Dermis blood vessel endothelial cell (primary cell): ENCODE results near the gene MAZ. TPM values are rescaled to one million over a fixed set of nuclear protein-coding genes. Genes with fewer than 3 reads are reported as not detected.
"Not testable (repeated sequence)": the region's sequence is repeated elsewhere in the genome, so short reads cannot be mapped to it uniquely, and the experiment has no call there.

Experiments
- DNase-seq: peaks from one replicate; pipeline ENCODE4 v3.0.0; 2010
- total RNA-seq: library from RNA; depleted of rRNA; stranded (reverse); fragments of >200 nt; gene quantifications from 2 replicates; pipeline ENCODE4 v1.2.3, GENCODE V29; 2014

Gene MAZ
- total RNA-seq = 130 and 265 TPM in 2 replicates

DNA sequence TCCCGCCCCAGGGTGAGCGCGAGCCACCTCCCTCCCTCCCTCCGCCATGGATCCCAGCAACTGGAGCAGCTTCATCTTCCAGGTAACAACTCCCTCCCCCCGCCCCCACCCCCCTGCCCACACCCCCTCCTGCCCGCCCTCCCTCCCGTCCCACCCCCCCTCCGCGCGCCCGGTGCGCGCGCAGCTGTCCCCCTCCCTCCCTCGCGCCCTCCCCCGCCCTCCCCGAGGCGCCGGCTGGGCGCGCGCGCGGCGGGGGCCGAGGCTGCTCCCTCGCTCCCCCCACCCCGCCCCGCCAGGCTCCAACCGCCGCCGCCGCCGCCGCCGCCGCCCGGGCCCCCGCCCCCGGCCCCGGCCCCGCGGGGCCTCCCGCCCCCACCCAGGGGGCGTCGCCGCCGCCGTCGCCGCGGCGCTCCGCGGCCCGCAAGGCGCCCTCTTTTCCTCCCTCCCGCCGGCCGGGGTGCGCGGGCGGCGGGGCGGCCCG is at the start of gene MAZ:
Gene MAZ (plus strand): TSS at position 431 of the 481 bp plus-strand sequence. CDS start 173 bp downstream, outside the sequence.
- DNase-seq = no peak

GRCh38 chr16:29756654-29757053 is 49.7 kb upstream of the MAZ start:
- DNase-seq = no peak

DNA sequence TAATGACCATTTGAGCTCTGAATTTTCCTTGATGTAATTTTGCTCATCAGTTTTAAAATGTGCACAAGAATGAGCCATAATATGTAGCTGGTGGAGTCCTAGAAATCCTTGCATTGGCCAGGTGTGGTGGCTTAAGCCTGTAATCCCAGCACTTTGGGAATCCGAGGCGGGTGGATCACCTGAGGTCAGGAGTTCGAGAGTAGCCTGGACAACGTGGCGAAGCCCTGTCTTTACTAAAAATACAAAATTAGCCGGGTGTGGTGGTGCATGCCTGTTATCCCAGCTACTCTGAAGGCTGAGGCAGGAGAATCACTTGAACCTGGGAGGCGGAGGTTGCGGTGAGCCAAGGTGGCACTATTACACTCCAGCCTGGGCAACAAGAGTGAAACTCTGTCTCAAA is 49.2 kb upstream of the MAZ start:
- not testable (repeated sequence) for DNase-seq

- no peak for DNase-seq
Measured at GRCh38 chr16:29757950-29758466, 48.3 kb upstream of the MAZ start.

DNA sequence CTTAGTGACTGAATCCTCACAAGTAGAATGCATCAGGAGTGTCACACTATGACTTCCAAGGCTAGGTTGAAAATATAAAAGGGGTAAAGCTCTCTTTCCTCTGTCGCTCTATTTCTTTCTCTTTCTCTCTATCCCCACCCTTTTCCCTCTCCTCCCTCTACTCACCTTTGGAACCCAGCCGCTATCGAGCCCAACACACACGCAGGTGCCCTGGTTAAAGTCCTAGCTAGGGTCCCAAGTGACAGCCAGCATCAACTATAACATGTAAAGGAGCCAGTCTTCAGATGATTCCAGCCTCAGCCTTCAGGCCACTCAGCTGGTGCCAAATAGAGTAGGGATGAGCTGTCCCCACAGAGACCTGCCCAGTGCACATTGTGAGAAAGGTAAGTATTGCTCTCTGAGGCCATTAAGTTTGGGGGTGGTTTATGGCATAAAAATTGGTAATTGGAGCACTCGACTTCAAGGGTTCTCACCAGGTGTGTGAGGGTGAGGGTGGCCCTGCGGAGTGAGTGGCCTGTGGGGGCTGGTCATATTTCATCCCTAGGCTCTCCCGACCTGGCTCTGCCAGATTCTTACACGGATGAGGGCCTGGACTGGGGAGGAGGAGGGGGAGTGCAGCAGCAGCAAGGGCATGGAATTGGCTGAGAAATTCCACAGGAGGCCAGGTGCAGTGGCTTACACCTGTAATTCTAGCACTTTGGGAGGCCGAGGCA is 45.6 kb upstream of the MAZ start:
- no peak for DNase-seq

- not testable (repeated sequence) for DNase-seq
Measured at GRCh38 chr16:29761280-29761651, 45.1 kb upstream of the MAZ start.

- DNase-seq = no peak
Measured at GRCh38 chr16:29761882-29762281, 44.4 kb upstream of the MAZ start.

DNA sequence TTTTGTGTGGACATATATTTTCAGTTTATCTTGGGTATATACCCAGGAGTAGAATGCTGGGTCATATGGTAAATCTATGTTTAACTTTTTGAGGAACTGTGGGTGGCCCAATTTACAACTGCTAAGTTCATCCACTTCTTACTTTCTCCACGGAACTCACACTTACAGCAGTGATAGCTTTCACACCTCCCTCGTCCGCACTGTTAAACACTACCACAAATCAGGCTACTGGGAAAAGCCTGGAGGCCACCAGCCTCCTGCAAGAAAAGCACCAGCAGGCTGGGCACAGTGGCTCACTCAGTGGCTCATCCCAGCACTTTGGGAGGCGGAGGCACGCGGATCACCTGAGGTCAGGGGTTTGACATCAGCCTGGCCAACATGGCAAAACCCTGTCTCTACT is 43.0 kb upstream of the MAZ start:
- DNase-seq = no peak

DNA sequence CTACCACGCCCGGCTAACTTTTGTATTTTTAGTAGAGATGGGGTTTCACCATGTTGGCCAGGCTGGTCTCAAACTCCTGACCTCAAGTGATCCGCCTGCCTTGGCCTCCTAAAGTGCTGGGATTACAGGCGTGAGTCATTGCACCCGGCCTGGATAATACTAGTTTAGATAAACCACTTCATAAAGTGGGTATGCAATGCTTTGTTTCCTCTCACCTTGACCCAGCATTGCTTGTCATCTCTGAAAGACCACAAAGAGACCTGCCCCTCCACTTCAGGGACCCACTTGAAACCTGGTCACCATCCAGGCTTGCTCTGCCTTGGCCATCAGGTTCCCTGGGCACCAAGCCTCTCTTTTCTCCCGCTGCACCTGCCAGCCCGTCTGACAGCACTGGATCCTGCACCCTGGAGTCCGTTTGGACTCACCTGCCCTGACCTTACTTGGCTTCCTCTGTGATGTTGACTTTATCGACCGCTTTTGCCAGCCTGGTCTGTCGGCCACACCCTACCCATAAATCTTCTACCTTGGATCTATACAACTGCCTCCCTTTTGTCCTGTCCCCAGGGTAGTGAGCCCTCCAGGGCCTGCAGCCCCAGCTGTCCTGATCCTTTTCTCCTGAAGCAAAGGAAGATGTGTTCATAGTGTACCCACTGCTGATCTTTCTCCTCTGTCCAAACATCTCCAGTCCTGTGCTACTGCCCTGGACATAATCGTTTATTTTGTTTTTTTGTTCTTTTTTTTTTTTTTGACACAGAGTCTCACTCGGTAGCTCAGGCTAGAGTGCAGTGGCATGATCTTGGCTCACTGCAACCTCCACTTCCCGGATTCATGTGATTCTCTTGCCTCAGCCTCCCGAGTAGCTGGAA is 40.9 kb upstream of the MAZ start:
- no peak for DNase-seq

DNA sequence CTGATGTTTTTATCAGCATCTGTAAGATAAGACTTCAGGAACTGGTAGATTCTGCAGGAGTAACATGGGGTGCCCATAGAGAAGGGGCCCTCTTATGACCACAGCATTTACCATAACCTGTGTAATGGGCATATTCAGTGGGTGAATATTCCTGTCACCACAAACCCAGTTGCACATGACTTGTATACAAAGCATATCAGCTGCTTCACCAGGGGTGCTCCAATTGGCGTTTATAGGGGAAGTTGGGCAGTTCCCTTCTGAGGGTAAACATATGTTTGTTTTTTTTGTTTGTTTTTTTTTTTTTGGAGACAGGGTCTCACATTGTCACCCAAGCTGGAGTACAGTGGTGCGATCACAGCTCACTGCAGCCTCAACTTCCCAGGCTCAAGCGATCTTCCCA is 39.8 kb upstream of the MAZ start:
- DNase-seq = no peak

DNA sequence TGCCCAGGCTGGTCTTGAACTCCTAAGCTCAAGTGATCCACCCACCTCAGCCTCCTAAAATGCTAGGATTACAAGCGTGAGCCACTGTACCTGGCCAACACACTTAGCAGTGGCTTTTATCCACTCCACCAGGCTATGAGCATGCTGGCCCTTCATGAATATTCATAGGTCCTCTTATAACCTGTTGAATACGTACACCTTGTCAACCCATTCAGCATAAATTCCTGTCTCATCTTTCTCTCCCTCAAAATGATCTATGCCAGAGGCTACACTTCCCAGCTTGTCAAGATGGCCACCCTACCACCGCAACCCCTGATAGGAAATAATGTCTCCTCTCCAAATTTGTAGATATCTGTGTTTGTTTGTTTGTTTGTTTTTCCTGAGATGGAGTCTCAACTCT is 39.3 kb upstream of the MAZ start:
- DNase-seq = no peak

DNA sequence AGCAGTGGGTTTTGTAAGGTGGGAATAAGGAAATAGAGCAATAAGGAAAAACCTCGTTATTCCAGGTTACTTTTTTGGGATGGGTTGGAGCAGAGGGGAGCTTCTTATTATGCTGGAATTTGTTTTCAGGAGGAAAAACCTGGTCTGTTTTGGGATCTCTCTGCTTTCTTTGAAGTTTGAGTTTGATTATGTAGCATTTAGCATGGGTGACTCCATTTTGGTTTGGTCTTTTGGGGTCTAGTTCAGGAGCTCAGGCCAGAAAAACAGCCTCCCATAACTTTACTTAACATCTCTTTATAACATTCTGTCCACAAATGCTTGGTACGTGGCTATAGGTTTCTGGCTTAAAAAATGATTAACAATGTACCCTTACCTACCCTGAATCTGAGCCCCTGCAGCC is 36.8 kb upstream of the MAZ start:
- DNase-seq = no peak

- DNase-seq = no peak
Measured at GRCh38 chr16:29770250-29770929, 35.9 kb upstream of the MAZ start.

DNA sequence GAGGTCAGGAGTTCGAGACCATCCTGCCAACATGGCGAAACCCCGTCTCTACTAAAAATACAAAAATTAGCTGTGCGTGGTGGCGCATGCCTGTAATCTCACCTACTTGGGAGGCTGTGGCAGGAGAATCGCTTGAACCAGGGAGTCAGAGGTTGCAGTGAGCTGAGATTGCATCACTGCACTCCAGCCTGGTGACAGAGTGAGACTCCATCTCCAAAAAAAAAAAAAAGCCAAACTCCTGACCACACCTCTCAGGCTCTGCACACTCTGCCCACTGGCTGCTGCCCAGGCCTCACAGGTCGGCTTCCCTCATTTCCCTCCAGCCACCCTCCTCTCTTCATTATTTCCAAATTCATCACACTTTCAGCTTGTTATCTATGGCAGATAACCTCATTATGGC is 34.0 kb upstream of the MAZ start:
- not testable (repeated sequence) for DNase-seq

DNA sequence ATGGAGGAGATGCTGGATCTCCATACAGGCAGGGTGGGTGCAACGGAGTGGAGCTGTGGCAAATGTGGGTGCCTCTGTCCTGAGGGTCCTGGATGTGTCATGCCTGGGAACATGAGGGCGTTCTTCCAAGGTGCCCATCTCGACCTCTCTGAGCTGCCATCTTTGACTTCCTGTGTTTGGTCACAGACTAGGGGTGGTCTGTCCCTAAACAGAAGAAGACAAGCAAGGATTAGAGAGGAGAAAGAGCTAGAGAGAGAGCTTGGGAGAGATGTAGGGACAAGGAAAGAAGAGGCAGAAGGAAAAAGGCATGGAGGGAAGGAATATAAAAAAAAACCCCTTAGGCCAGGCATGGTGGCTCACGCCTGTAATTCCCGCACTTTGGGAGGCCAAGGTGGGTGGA is 31.6 kb upstream of the MAZ start:
- no peak for DNase-seq

- no peak for DNase-seq
Measured at GRCh38 chr16:29775742-29776408, 30.5 kb upstream of the MAZ start.

DNA sequence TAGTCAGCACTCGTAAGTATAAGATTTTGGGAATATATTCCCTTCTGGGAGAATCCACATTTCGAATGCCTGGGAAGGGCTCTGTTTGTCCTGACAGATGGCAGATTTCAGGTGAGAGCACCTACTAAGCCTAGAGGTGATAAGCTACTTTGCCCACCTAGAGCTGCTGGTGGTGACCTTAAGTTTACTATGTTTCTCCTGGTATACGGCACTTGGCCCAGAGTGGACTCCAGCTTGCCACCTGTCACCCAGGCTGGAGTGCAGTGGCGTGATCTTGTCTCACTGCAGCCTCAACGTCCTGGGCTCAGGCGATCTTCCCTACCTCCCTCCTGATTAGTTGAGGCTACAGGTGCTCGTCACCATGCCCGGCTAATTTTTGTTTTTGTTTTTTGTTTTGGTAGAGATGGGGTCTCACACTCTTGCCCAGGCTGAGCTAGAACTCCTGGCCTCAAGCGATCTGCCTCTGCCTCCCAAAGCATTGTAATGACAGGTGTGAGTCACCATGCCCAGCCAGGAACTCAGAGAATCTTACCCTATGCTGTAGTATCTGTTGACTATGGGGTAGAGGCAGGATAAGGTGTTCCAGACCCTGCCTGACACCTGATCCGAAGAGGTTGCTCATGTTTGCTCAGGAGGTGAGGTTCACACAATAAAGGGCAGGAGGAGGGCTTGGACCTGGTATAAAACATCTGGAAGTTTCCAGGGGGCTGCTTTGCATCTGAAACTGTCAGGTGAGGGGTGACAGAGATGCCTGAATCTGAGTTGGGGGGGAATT is 28.6 kb upstream of the MAZ start, which contains the start of gene ZG16:
Gene ZG16 (plus strand): TSS at position 681 of the 775 bp plus-strand sequence. CDS start 1,011 bp downstream, outside the sequence.
- DNase-seq = no peak

- DNase-seq = no peak
Measured at GRCh38 chr16:29779474-29779873, 26.9 kb upstream of the MAZ start.

- not testable (repeated sequence) for DNase-seq
Measured at GRCh38 chr16:29783094-29783953, 23.0 kb upstream of the MAZ start.

GRCh38 chr16:29784157-29784556 is 22.2 kb upstream of the MAZ start:
- DNase-seq = no peak
